PFSK-1 (cell line): Measurements from ENCODE around the gene WBP11.

Source experiments
- FOXP2 ChIP-seq: optimal IDR thresholded peaks from 2 replicates; pipeline ENCODE3; 2011; ENCODE audit warnings: borderline replicate concordance, control low read depth, inconsistent platforms; ENCODE audit not compliant: insufficient read depth; ENCODE audit errors: extremely low read length, extremely low read depth
- POLR2AphosphoS5 ChIP-seq: IDR thresholded peaks from 2 replicates; pipeline ENCODE4 v1.6.1; 2012; ENCODE audit warnings: low read depth, mild to moderate bottlenecking, control low read depth, low read length, moderate library complexity
- REST ChIP-seq, 2 experiments: IDR thresholded peaks; 2 replicates each; pipeline versions ENCODE4 v1.6.1 to v1.8.0; 2011 to 2012; ENCODE audit warnings: low read depth in 2 of 2, low read length in 2 of 2, control low read depth in 1 of 2, inconsistent platforms in 1 of 2, mild to moderate bottlenecking in 1 of 2, moderate library complexity in 1 of 2; ENCODE audit not compliant: insufficient read depth in 1 of 2
- SIN3A ChIP-seq: IDR thresholded peaks from 2 replicates; pipeline ENCODE4 v1.6.1; 2012; ENCODE audit warnings: mild to moderate bottlenecking, low read length, moderate library complexity, borderline replicate concordance; ENCODE audit not compliant: insufficient read depth
- TAF1 ChIP-seq: IDR thresholded peaks from 2 replicates; pipeline ENCODE4 v1.6.1; 2012; ENCODE audit warnings: low read length, control low read depth, borderline replicate concordance; ENCODE audit not compliant: insufficient read depth

GRCh38 chr12:14772946-14773345 lies 30.3 kb downstream of the WBP11 start:
- TF ChIP-seq POLR2AphosphoS5 (no peak), SIN3A (no peak), REST (IDR thresholded peaks at IDR 0.05; ENCODE audit: insufficient read depth in 1 of 2, low read depth in 2 of 2, low read length in 2 of 2) (no peak), TAF1 (no peak), FOXP2 (no peak)
